Activated B cell treated with CpG ODN at 0.5 μM for 24 hours (primary cell): ENCODE results near the gene ZNF786. TPM values are rescaled to one million over a fixed set of nuclear protein-coding genes. Genes with fewer than 3 reads are reported as not detected.
A peak's percentile ranks its signal among the peaks of the same experiment; 100 is the strongest.

Source experiments
- ATAC-seq: fragments of 200-7000 bp; cut with Tn5 transposase; one replicate; pipeline ENCODE4 v1.10.0; 2021; ENCODE audit warnings: low read depth, mild to moderate bottlenecking, moderate library complexity
- CTCF ChIA-PET: fragments of 350-600 bp; sonication (Branson Sonifier 250); formaldehyde crosslinking; loops from one replicate; lab custom pipeline; 2021; ENCODE audit warnings: antibody characterized with exemption; lab: Charles Lee
- POLR2A ChIA-PET: fragments of 350-600 bp; sonication (Branson Sonifier 250); formaldehyde crosslinking; loops from one replicate; lab custom pipeline; 2021; ENCODE audit warnings: antibody characterized with exemption; lab: Charles Lee
- DNase-seq: peaks from one replicate; pipeline ENCODE4 v3.0.0; 2022
- H3K27ac Mint-ChIP-seq: one replicate; pipeline ENCODE4 v1.8.0; 2020; ENCODE audit warnings: mixed read lengths
- H3K27me3 Mint-ChIP-seq: one replicate; pipeline ENCODE4 v1.8.0; 2021; ENCODE audit warnings: mixed read lengths
- H3K36me3 Mint-ChIP-seq: one replicate; pipeline ENCODE4 v1.8.0; 2021; ENCODE audit warnings: low read depth, mixed read lengths
- H3K4me1 Mint-ChIP-seq: one replicate; pipeline ENCODE4 v1.8.0; 2021; ENCODE audit warnings: mixed read lengths
- H3K4me3 Mint-ChIP-seq: one replicate; pipeline ENCODE4 v1.8.0; 2020; ENCODE audit warnings: mild to moderate bottlenecking, mixed read lengths
- H3K9me3 Mint-ChIP-seq: one replicate; pipeline ENCODE4 v1.8.0; 2020; ENCODE audit warnings: mixed read lengths
- CTCF ChIP-seq: fragments of 200-600 bp; IDR thresholded peaks from one replicate; pipeline ENCODE4 v1.8.0; 2022; ENCODE audit warnings: antibody characterized with exemption, mild to moderate bottlenecking
- intact Hi-C: fragments of 100-400 bp; cut with micrococcal nuclease; formaldehyde crosslinking; loops from one replicate; pipeline ENCODE4 v1.15.1; 2024
- total RNA-seq: library from RNA; stranded (reverse); gene quantifications from 2 replicates; pipeline ENCODE4 v1.2.3, GENCODE V29; 2022

ZNF786 gene
- total RNA-seq, 1 donor from 2014 or later: 11.0 TPM

DNA sequence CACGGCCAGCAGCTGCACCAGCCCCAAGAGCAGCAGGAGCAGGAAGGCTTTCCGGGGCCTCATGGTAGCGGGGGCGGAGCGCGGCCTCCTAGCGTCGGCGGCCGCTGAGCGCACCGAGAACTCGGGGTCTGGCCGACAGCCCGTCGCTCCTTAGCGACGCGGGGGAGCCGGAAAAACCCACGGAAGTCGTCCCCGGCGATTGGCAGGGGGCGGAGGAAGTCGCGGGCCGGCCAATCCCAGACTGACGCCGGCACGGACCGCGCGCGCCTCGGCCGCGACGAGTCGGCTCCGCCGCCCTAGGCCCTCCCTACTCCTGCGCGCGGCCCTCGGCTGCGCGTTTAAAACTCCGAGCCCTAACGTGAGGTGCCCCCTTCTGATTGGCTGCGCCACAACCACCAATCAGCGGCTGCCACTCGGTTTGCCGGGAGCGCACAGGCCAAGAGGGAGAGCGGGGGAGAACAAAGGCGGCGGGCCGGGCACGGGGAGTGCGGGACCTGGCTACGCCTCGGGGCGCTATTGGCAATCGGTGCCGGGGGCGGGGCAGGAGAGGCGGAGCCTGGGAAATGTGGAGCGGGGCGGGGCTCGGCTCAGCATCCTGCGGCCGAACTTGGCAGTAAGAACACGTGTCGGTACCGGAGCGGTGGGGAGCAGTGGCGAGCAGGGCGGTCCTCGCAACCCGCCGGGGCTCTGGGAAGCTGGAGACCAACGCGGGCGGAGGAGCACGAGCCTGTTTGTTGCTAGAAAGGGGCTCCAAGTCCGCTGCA lies 62.0 kb downstream of the ZNF786 start, which contains the start of gene PDIA4:
Gene PDIA4, minus strand, starts transcription at position 160 of the 764 bp plus-strand sequence. Its CDS starts 97 bp downstream, at position 63.
- intact Hi-C loops: loop anchor here (1.0 to 10.0 kb wide), 13 partner anchors 23 to 810 kb away; partner anchors contain the start of genes CUL1, EZH2, ZNF282 and ZNF398
- H3K4me3 Mint-ChIP-seq: peak within 1 kb of the TSS; percentile 92
- peaks cover 39% of the 10 kb centered on the region for H3K4me1 Mint-ChIP-seq
- no peaks in the 10 kb centered on the region for H3K9me3 Mint-ChIP-seq
- ATAC-seq (peak; percentile 87), DNase-seq (peak; percentile 99)
- CTCF ChIA-PET: interaction anchor here (0.8 to 2.4 kb wide), 4 partner anchors 18 to 37 kb away, joined by 3 to 15 read pairs (median 4); no protein-coding TSS in a partner anchor
- peaks cover 17% of the 10 kb centered on the region for H3K36me3 Mint-ChIP-seq
- no peak for TF ChIP-seq CTCF
- POLR2A ChIA-PET: interaction anchor here (0.6 to 2.0 kb wide), 16 partner anchors 11 to 432 kb away, joined by 3 to 10 read pairs (median 4); partner anchors contain the start of genes CUL1, ZNF398, ZNF425 and ZNF777
- H3K27ac Mint-ChIP-seq: peak within 1 kb of the TSS; percentile 89
- H3K27me3 Mint-ChIP-seq: no peaks in the 10 kb centered on the region

DNA sequence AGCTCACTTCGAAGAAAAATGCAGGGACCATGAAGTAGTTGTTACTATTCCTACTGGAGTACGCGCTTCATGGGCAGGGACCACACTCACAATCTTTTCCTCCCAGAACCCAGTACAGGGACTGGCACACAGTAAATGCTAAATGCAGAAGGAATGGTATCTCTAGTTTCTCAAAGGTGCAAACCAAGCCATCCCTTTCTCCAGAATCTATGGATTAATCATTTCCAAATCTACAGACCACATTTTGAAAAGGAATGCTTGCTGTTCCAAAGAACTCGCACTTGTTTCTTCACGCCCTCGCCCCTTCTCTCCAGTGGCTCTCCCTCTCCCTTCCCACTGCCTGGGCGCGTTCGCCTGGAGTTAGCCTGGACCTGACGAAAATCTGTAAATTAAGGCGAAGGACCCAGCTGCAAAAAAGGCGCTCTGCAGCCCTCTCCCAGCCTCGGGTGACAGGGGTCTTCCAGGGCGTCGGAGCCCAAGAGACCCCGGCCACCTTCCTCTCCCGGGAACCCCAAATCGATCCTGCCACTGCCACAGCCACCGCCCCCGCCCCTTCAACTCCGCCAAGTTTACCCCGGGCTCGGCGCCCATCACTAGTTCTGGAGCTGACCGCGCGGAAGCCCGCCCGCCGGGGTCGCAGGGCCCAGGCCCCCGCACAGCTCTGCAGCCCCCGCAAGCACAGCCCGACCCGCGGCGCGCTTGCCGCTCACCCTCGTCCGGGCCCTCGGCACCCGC lies 62.7 kb downstream of the ZNF786 start:
- POLR2A ChIA-PET: interaction anchor here (0.6 to 2.1 kb wide), 12 partner anchors 10 to 329 kb away, joined by 3 to 10 read pairs (median 4); partner anchors contain the start of genes CUL1, ZNF398, ZNF425 and ZNF786

GRCh38 chr7:149027055-149027454 lies 63.5 kb downstream of the ZNF786 start:
- no peak for TF ChIP-seq CTCF
- CTCF ChIA-PET: interaction anchor here (0.9 to 1.7 kb wide), 3 partner anchors 16 to 39 kb away, joined by 3 to 8 read pairs (median 4); no protein-coding TSS in a partner anchor
- intact Hi-C loops: loop anchor here (10.0 kb wide), 1 partner anchor 218 kb away; no protein-coding TSS in a partner anchor
- Mint-ChIP-seq H3K9me3 (no peaks in the 10 kb centered on the region), H3K4me3 (peak overlapping the region; percentile 92), H3K27ac (peak overlapping the region; percentile 89), H3K36me3 (peaks cover 24% of the 10 kb centered on the region), H3K4me1 (peaks cover 47% of the 10 kb centered on the region), H3K27me3 (no peaks in the 10 kb centered on the region)
- ATAC-seq (no peak), DNase-seq (no peak)
- POLR2A ChIA-PET: interaction anchor here (0.6 to 2.1 kb wide), 3 partner anchors 39 to 291 kb away, joined by 3 to 9 read pairs (median 7); no protein-coding TSS in a partner anchor

More for the DNA sequence above, 62.7 kb downstream of the ZNF786 start:
- peaks cover 22% of the 10 kb centered on the region for H3K36me3 Mint-ChIP-seq
- DNase-seq (no peak), ATAC-seq (no peak)
- H3K4me1 Mint-ChIP-seq: peaks cover 41% of the 10 kb centered on the region
- intact Hi-C loops: loop anchor here (1.0 to 10.0 kb wide), 13 partner anchors 22 to 811 kb away; partner anchors contain the start of genes CUL1, EZH2, ZNF282 and ZNF398
- H3K9me3 Mint-ChIP-seq: no peaks in the 10 kb centered on the region
- peak overlapping the region; percentile 89 for H3K27ac Mint-ChIP-seq
- no peak for TF ChIP-seq CTCF
- H3K4me3 Mint-ChIP-seq: peak overlapping the region; percentile 92
- H3K27me3 Mint-ChIP-seq: no peaks in the 10 kb centered on the region
- CTCF ChIA-PET: interaction anchor here (1.1 to 2.4 kb wide), 4 partner anchors 17 to 38 kb away, joined by 3 to 15 read pairs (median 6); no protein-coding TSS in a partner anchor

- H3K36me3 Mint-ChIP-seq: peaks cover 46% of the 10 kb centered on the region
- H3K4me3 Mint-ChIP-seq: no peak overlapping the region
- TF ChIP-seq CTCF: no peak
- H3K27ac Mint-ChIP-seq: no peak overlapping the region
- CTCF ChIA-PET: no interaction called here
- POLR2A ChIA-PET: no interaction called here
- no peak for DNase-seq
- peaks cover 48% of the 10 kb centered on the region for H3K4me1 Mint-ChIP-seq
- ATAC-seq: no peak
- no peaks in the 10 kb centered on the region for H3K27me3 Mint-ChIP-seq
- intact Hi-C loops: loop anchor here (10.0 kb wide), 1 partner anchor 221 kb away; no protein-coding TSS in a partner anchor
- no peaks in the 10 kb centered on the region for H3K9me3 Mint-ChIP-seq
These were observed 66.9 kb downstream of the ZNF786 start for GRCh38 chr7:149023662-149024061.
